ENCODE data around the gene BAD. TPM values are rescaled to one million over a fixed set of nuclear protein-coding genes. Genes with fewer than 3 reads are reported as not detected.

The BAD gene
- total and polyA plus RNA-seq, 2 of the 13 experiments (the other 11 are each of a cell fraction or from before 2014, with no cell fraction given), result 17.9 to 28.5 TPM

- TF ChIP-seq ZNF281 (CRISPR knock-in tag; IDR thresholded peaks at IDR 0.05; ENCODE audit: borderline replicate concordance), result no peak; the same call in 1 of the 2 replicates
- no peak for TF ChIP-seq HCFC1 (IDR thresholded peaks at IDR 0.05; ENCODE audit: low read depth, low read length)
- TF ChIP-seq SALL2 (CRISPR knock-in tag; IDR thresholded peaks at IDR 0.05), result no peak
- no peak for TF ChIP-seq ZBTB21 (CRISPR knock-in tag; IDR thresholded peaks at IDR 0.05)
- no peak for TF ChIP-seq ZNF614 (CRISPR knock-in tag; IDR thresholded peaks at IDR 0.05; ENCODE audit: borderline replicate concordance)
- no peak for TF ChIP-seq RXRA (CRISPR knock-in tag; IDR thresholded peaks at IDR 0.05)
- TF ChIP-seq GTF2F1 (IDR thresholded peaks at IDR 0.05; ENCODE audit: low read length), result no peak
- TF ChIP-seq ZBTB14 (CRISPR knock-in tag; IDR thresholded peaks at IDR 0.05), result no peak
- no peak for TF ChIP-seq SATB2 (CRISPR knock-in tag; IDR thresholded peaks at IDR 0.05)
- no peak for TF ChIP-seq ZBTB7B (CRISPR knock-in tag; IDR thresholded peaks at IDR 0.05)
- no peak for TF ChIP-seq ZNF326 (CRISPR knock-in tag; IDR thresholded peaks at IDR 0.05; ENCODE audit: borderline replicate concordance)
- no peak for TF ChIP-seq ZNF333 (CRISPR knock-in tag; IDR thresholded peaks at IDR 0.05; ENCODE audit: borderline replicate concordance)
- TF ChIP-seq ZMAT3 (CRISPR knock-in tag; conservative IDR thresholded peaks at IDR 0.05), result no peak; the same call in 1 of the 2 replicates
- no peak for TF ChIP-seq TRIM22 (IDR thresholded peaks at IDR 0.05)
- TF ChIP-seq BATF2 (CRISPR knock-in tag; IDR thresholded peaks at IDR 0.05), result peak; percentile 75; the same call in 1 of the 2 replicates
- TF ChIP-seq NAIF1 (CRISPR knock-in tag; IDR thresholded peaks at IDR 0.05; ENCODE audit: borderline replicate concordance), result no peak
- no peak for TF ChIP-seq ZNF142 (CRISPR knock-in tag; IDR thresholded peaks at IDR 0.05)
- TF ChIP-seq ZSCAN9 (CRISPR knock-in tag; IDR thresholded peaks at IDR 0.05; ENCODE audit: borderline replicate concordance), result peak; percentile 12; the same call in 1 of the 2 replicates
- TF ChIP-seq FLYWCH1 (CRISPR knock-in tag; IDR thresholded peaks at IDR 0.05), result no peak
These were observed 15.4 kb downstream of the BAD start (continued) for GRCh38 chr11:64268893-64269539.
